Neural cell (in vitro differentiated cells): ENCODE results near the gene FNDC11. TPM values are rescaled to one million over a fixed set of nuclear protein-coding genes. Genes with fewer than 3 reads are reported as not detected.

Experiments
- H2AFZ ChIP-seq: fragments of 200-600, 300-800 bp; sonication (generic), shearing (Covaris generic); 2 replicates; pipeline ENCODE4 v1.6.0; 2014; ENCODE audit warnings: low read depth, mild to moderate bottlenecking, antibody characterized with exemption, low read length, moderate library complexity
- H3F3A ChIP-seq: fragments of 200-600 bp; shearing (Covaris generic); 2 replicates; pipeline ENCODE4 v1.6.1; 2016; ENCODE audit warnings: mild to moderate bottlenecking, moderate library complexity, mixed read lengths, antibody characterized with exemption, low read length; ENCODE audit not compliant: insufficient read depth, poor library complexity, severe bottlenecking
- H3K27ac ChIP-seq: fragments of 200-600, 300-800 bp; sonication (generic), shearing (Covaris generic); 2 replicates; pipeline ENCODE4 v1.5.1; 2014; ENCODE audit warnings: mild to moderate bottlenecking, low read length, moderate library complexity
- H3K27me3 ChIP-seq: fragments of 300-800, 200-600 bp; sonication (generic), shearing (Covaris generic); 2 replicates; pipeline ENCODE4 v1.6.0; 2014; ENCODE audit warnings: mild to moderate bottlenecking, low read depth, low read length, moderate library complexity; ENCODE audit not compliant: insufficient read depth
- H3K36me3 ChIP-seq: fragments of 300-800, 200-600 bp; sonication (generic), shearing (Covaris generic); 2 replicates; pipeline ENCODE4 v1.5.1; 2014; ENCODE audit warnings: mild to moderate bottlenecking, antibody characterized with exemption, low read length, moderate library complexity; ENCODE audit not compliant: insufficient read depth
- H3K4me2 ChIP-seq: fragments of 300-800, 200-600 bp; sonication (generic), shearing (Covaris generic); 2 replicates; pipeline ENCODE4 v1.6.0; 2014; ENCODE audit warnings: mild to moderate bottlenecking, low read length
- H3K4me3 ChIP-seq: fragments of 300-800, 200-600 bp; sonication (generic), shearing (Covaris generic); 2 replicates; pipeline ENCODE4 v1.5.1; 2014; ENCODE audit warnings: mild to moderate bottlenecking, low read length, moderate library complexity
- H3K79me2 ChIP-seq: fragments of 200-600 bp; shearing (Covaris generic); replicated peaks from 2 replicates; pipeline ENCODE4 v1.6.0; 2014; ENCODE audit warnings: mild to moderate bottlenecking, low read length, moderate library complexity; ENCODE audit not compliant: insufficient read depth
- H3K9ac ChIP-seq: fragments of 300-800, 200-600 bp; sonication (generic), shearing (Covaris generic); 2 replicates; pipeline ENCODE4 v1.6.1; 2016; ENCODE audit warnings: mild to moderate bottlenecking, low read length, mixed read lengths
- H3K9me2 ChIP-seq: fragments of 200-600 bp; shearing (Covaris generic); 2 replicates; pipeline ENCODE4 v1.6.1; 2016; ENCODE audit warnings: mild to moderate bottlenecking, low read length, mixed read lengths; ENCODE audit not compliant: insufficient read depth
- H3K9me3 ChIP-seq: fragments of 200-600, 300-800 bp; sonication (generic), shearing (Covaris generic); 2 replicates; pipeline ENCODE4 v1.6.1; 2016; ENCODE audit warnings: mild to moderate bottlenecking, mixed run types, low read length, moderate library complexity, mixed read lengths
- H4K20me1 ChIP-seq: fragments of 200-600 bp; shearing (Covaris generic); 2 replicates; pipeline ENCODE4 v1.6.1; 2016; ENCODE audit warnings: mild to moderate bottlenecking, mixed run types; ENCODE audit not compliant: insufficient read depth
- CTCF ChIP-seq: fragments of 450-650 bp; IDR thresholded peaks from 2 replicates; pipeline ENCODE4 v1.5.1; 2014; ENCODE audit warnings: antibody characterized with exemption, mild to moderate bottlenecking, moderate library complexity; ENCODE audit not compliant: poor library complexity, severe bottlenecking
- EP300 ChIP-seq: fragments of 450-650 bp; conservative IDR thresholded peaks from 2 replicates; pipeline ENCODE4 v1.6.1; 2014; ENCODE audit warnings: antibody characterized with exemption, mild to moderate bottlenecking, moderate library complexity; ENCODE audit not compliant: poor library complexity, severe bottlenecking
- EZH2 ChIP-seq: fragments of 200-600, 300-800 bp; shearing (Covaris generic), sonication (generic); IDR thresholded peaks from 2 replicates; pipeline ENCODE4 v1.6.1; 2014; ENCODE audit warnings: antibody characterized with exemption, low read length, borderline replicate concordance, mild to moderate bottlenecking; ENCODE audit not compliant: insufficient read depth, poor library complexity, severe bottlenecking
- MXI1 ChIP-seq: fragments of 450-650 bp; conservative IDR thresholded peaks from 2 replicates; pipeline ENCODE4 v1.6.1; 2014; ENCODE audit warnings: antibody characterized with exemption, mild to moderate bottlenecking; ENCODE audit not compliant: poor library complexity, severe bottlenecking
- POLR2AphosphoS5 ChIP-seq: IDR thresholded peaks from 2 replicates; pipeline ENCODE4 v1.6.1; 2012
- RAD21 ChIP-seq: fragments of 450-650 bp; conservative IDR thresholded peaks from 2 replicates; pipeline ENCODE4 v1.6.1; 2014; ENCODE audit warnings: antibody characterized with exemption, mild to moderate bottlenecking, moderate library complexity
- SMC3 ChIP-seq: fragments of 450-650 bp; conservative IDR thresholded peaks from 2 replicates; pipeline ENCODE4 v1.6.1; 2014; ENCODE audit warnings: antibody characterized with exemption, mild to moderate bottlenecking, moderate library complexity; ENCODE audit not compliant: poor library complexity
- TAF1 ChIP-seq: IDR thresholded peaks from 2 replicates; pipeline ENCODE4 v1.6.1; 2012; ENCODE audit warnings: low read depth
- polyA plus RNA-seq: library from polyadenylated mRNA; depleted of rRNA; stranded (reverse); fragments of >200 nt; gene quantifications from 2 replicates; pipeline ENCODE4 v1.2.3, GENCODE V29; 2014
- TF ChIP-seq, protein P1 (sequence below): IDR thresholded peaks from 2 replicates; pipeline ENCODE4 v1.6.1; 2012; ENCODE audit warnings: borderline replicate concordance

The FNDC11 gene
- polyA plus RNA-seq, 1 donor from 2014 or later: 1.9 TPM

GRCh38 chr20:63521602-63522001 is 32.4 kb upstream of the FNDC11 start:
- H3K4me2 ChIP-seq: peak overlapping the region; percentile 78
- peak overlapping the region; percentile 94 for H3K4me3 ChIP-seq
- H3K27ac ChIP-seq: peak overlapping the region; percentile 84
- TF ChIP-seq EZH2 (no peak), POLR2AphosphoS5 (no peak), CTCF (no peak), MXI1 (no peak), EP300 (no peak), TAF1 (no peak), RAD21 (no peak), SMC3 (no peak)
- TF ChIP-seq, protein P1, sequence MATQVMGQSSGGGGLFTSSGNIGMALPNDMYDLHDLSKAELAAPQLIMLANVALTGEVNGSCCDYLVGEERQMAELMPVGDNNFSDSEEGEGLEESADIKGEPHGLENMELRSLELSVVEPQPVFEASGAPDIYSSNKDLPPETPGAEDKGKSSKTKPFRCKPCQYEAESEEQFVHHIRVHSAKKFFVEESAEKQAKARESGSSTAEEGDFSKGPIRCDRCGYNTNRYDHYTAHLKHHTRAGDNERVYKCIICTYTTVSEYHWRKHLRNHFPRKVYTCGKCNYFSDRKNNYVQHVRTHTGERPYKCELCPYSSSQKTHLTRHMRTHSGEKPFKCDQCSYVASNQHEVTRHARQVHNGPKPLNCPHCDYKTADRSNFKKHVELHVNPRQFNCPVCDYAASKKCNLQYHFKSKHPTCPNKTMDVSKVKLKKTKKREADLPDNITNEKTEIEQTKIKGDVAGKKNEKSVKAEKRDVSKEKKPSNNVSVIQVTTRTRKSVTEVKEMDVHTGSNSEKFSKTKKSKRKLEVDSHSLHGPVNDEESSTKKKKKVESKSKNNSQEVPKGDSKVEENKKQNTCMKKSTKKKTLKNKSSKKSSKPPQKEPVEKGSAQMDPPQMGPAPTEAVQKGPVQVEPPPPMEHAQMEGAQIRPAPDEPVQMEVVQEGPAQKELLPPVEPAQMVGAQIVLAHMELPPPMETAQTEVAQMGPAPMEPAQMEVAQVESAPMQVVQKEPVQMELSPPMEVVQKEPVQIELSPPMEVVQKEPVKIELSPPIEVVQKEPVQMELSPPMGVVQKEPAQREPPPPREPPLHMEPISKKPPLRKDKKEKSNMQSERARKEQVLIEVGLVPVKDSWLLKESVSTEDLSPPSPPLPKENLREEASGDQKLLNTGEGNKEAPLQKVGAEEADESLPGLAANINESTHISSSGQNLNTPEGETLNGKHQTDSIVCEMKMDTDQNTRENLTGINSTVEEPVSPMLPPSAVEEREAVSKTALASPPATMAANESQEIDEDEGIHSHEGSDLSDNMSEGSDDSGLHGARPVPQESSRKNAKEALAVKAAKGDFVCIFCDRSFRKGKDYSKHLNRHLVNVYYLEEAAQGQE: no peak
- H3F3A ChIP-seq: no peaks in the 10 kb centered on the region
- no peaks in the 10 kb centered on the region for H3K36me3 ChIP-seq
- peak overlapping the region; percentile 95 for H3K9ac ChIP-seq
- H4K20me1 ChIP-seq: peaks cover 9% of the 10 kb centered on the region
- H2AFZ ChIP-seq: no peak overlapping the region
- H3K9me3 ChIP-seq: no peaks in the 10 kb centered on the region
- H3K27me3 ChIP-seq: no peaks in the 10 kb centered on the region
- peaks cover 17% of the 10 kb centered on the region for H3K79me2 ChIP-seq
- H3K9me2 ChIP-seq: no peaks in the 10 kb centered on the region

GRCh38 chr20:63522091-63522868 is 31.7 kb upstream of the FNDC11 start:
- Histone ChIP-seq H3F3A (no peaks in the 10 kb centered on the region), H3K27ac (peak overlapping the region; percentile 20), H2AFZ (no peak overlapping the region), H3K36me3 (no peaks in the 10 kb centered on the region), H4K20me1 (peaks cover 9% of the 10 kb centered on the region), H3K9me3 (no peaks in the 10 kb centered on the region), H3K79me2 (peaks cover 17% of the 10 kb centered on the region), H3K9me2 (no peaks in the 10 kb centered on the region), H3K4me2 (peak overlapping the region; percentile 94), H3K4me3 (peak overlapping the region; percentile 94), H3K9ac (peak overlapping the region; percentile 95), H3K27me3 (no peaks in the 10 kb centered on the region)
- no peak for TF ChIP-seq RAD21
- TF ChIP-seq CTCF: no peak
- TF ChIP-seq SMC3: no peak
